ENCODE results near the gene ARL2.

The ARL2 gene

DNA sequence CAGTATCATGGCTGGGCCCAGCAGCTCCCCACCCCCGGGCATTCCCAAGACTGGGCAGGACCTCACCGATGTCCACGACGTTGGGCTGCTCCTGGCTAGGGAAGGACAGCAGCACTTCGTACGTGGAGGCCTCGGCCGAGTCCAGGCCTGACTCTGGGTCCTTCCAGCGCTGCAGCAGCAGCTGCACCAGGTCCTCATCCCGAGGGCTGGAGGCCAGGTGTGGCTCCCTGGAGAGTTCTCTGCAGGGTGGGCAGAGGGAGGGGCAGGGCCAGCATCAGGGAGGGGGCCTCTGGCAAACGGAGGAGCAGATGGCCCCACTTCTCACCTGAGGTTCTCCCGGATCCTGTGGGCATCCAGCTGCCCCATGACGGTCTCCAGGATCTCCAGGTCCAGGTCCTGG lies 44.1 kb downstream of the ARL2 start:
- Histone ChIP-seq H3K9me3 (no peaks in the 10 kb centered on the region), H3K36me3 (no peaks in the 10 kb centered on the region), H3K27me3 (no peaks in the 10 kb centered on the region), H3K4me1 (no peaks in the 10 kb centered on the region), H3K4me3 (ENCODE audit: low read depth, low read length) (no peak overlapping the region)
- TF ChIP-seq CTCF (IDR thresholded peaks at IDR 0.05; ENCODE audit: low read depth, low read length) = no peak
- no peak for DNase-seq

- TF ChIP-seq CTCF (IDR thresholded peaks at IDR 0.05; ENCODE audit: low read depth, low read length) = no peak
- DNase-seq = no peak
- Histone ChIP-seq H3K4me1 (no peaks in the 10 kb centered on the region), H3K27me3 (no peaks in the 10 kb centered on the region), H3K36me3 (no peaks in the 10 kb centered on the region), H3K4me3 (ENCODE audit: low read depth, low read length) (no peak within 1 kb of the TSS), H3K9me3 (no peaks in the 10 kb centered on the region)
Observed at GRCh38 chr11:65058419-65059054, 44.6 kb downstream of the ARL2 start, which contains the start of gene NAALADL1. NAALADL1 (minus strand) TSS chr11:65058553; CDS start chr11:65058521, 32 bp downstream.

- no peaks in the 10 kb centered on the region for H3K27me3 ChIP-seq
- no peaks in the 10 kb centered on the region for H3K9me3 ChIP-seq
- no peaks in the 10 kb centered on the region for H3K36me3 ChIP-seq
- TF ChIP-seq CTCF (IDR thresholded peaks at IDR 0.05; ENCODE audit: low read depth, low read length) = no peak
- H3K4me1 ChIP-seq = no peaks in the 10 kb centered on the region
- DNase-seq = no peak
- no peak overlapping the region for H3K4me3 ChIP-seq (ENCODE audit: low read depth, low read length)
Observed at GRCh38 chr11:65059523-65059922, 45.6 kb downstream of the ARL2 start.

DNA sequence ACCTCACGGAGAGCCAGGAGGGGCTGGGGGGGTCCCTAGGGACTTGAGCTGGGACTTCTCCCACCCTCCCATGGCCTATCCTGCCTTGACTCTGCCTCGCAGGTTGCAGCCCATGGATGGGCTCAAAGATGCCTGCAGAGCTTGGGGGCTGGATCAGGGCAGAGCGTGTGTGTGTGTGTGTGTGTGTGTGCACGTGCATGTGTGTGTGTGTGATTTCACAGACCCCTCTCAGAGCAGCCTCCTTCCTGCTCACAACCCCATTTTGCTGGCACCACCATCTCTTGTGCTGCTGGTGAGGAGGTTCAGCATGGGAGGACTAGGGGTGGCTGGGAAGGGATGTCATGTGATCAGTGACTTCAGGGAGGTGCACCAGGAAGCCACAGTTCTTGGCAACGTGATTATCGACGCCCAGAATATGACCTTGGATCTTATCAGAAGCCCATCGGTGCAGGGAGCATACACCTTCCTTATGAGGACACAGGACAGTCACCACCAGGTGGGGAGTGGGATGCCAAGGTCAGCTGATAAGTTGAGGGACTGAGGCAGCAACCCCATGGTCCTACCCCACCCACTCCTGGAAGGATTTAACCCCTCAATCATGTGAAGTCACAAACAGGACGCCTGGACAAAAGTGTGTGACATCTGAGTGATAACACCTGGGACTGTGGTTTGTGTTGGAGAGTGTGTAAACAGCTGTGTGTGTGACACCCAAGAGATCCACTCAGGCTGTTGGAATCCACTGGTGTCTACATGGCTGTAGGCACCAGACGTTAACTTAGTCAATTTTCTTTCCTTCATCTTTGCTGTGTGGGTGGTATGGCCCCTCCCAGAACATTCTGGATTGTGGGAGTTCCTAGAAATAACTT lies 46.2 kb downstream of the ARL2 start:
- Histone ChIP-seq H3K4me1 (no peaks in the 10 kb centered on the region), H3K9me3 (no peaks in the 10 kb centered on the region), H3K36me3 (no peaks in the 10 kb centered on the region), H3K4me3 (ENCODE audit: low read depth, low read length) (no peak overlapping the region), H3K27me3 (no peaks in the 10 kb centered on the region)
- no peak for TF ChIP-seq CTCF (IDR thresholded peaks at IDR 0.05; ENCODE audit: low read depth, low read length)
- DNase-seq = no peak

DNA sequence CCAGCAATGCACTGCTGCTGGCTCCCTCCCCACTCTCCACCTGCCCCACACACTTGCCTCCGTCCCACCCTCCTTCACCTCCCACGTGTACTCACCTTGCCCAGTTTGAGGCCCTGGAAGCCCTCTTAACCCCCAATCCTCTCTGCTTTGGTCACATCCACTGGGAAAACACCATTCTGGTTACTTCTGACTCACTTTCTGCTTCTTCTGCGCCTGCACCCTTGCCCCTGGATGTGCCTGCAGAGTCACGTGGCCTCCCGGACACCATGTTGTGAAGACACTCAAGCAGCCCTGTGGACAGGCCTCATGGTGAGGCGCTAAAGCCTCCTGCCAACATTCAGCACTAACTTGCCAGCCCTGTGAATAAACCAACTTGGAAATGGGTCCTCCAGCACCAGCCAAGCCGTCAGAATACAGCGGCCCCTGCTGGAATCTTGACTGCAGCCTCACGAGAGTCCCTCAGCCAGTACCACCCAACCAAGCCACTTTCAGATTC lies 47.0 kb downstream of the ARL2 start:
- DNase-seq = no peak
- no peaks in the 10 kb centered on the region for H3K9me3 ChIP-seq
- no peaks in the 10 kb centered on the region for H3K27me3 ChIP-seq
- no peaks in the 10 kb centered on the region for H3K4me1 ChIP-seq
- no peak for TF ChIP-seq CTCF (IDR thresholded peaks at IDR 0.05; ENCODE audit: low read depth, low read length)
- no peaks in the 10 kb centered on the region for H3K36me3 ChIP-seq
- H3K4me3 ChIP-seq (ENCODE audit: low read depth, low read length) = no peak overlapping the region

- H3K4me1 ChIP-seq = no peaks in the 10 kb centered on the region
Observed at GRCh38 chr11:65063532-65063931, 49.6 kb downstream of the ARL2 start.

More at GRCh38 chr11:65063532-65063931, 49.6 kb downstream of the ARL2 start:
- Histone ChIP-seq H3K27me3 (no peaks in the 10 kb centered on the region), H3K4me3 (ENCODE audit: low read depth, low read length) (no peak overlapping the region), H3K36me3 (no peaks in the 10 kb centered on the region), H3K9me3 (no peaks in the 10 kb centered on the region)
- no peak for DNase-seq
- no peak for TF ChIP-seq CTCF (IDR thresholded peaks at IDR 0.05; ENCODE audit: low read depth, low read length)

All from BE2C (cell line).